ENCODE results near the gene AGRN.
"Not testable (repeated sequence)": the region's sequence is repeated elsewhere in the genome, so short reads cannot be mapped to it uniquely, and the experiment has no call there.

Gene AGRN

DNA sequence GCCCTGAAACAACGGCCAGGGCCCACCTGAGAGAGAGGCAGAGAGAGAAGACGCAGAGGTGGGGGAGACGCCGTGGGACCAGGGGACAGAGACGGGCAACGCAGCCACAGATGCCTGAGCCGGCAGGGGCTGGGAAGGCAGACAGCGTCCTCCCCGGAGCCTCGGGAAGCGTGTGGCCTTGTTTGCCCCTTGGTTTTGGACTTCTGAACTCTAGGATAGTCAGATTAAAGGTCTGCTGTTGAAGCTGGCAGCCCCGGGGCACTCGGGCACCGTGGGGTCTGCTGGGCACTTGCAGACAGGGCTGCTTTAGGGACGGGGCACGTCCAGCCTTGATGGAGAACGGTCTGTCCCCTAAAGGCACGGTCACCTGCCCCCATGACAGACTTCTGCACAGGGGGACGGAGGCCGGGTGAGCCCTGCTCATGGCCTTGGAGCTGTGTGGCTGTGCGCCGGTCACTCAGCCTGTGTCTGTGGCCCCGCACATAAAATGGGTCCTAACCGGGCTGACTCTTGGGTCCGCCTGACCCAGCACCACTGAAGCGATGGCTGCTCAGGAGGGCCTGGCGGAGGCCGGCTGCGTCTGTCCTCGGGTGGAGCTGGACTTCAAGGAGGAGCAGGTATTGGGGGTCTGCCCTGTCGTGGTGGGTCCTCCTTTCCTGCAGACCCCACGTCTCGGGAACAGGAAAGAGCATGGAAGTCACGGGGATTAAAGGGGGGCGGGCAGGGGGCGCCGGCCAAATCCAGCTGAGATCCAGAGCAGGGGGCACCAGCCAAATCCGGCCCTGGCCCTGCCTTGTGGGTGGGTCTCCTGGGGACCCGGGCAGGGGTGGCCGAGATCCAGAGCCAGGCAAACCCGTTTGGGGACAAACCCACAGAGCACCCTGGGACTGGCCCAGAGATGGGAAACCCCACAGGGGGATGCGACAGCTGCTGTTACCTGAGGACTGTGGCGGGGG lies 63.8 kb downstream of the AGRN start:
- no peak for DNase-seq

- no peak for DNase-seq
Observed at GRCh38 chr1:1084372-1085170, 64.7 kb downstream of the AGRN start.

- DNase-seq, result no peak
Observed at GRCh38 chr1:1085171-1085841, 65.4 kb downstream of the AGRN start.

DNA sequence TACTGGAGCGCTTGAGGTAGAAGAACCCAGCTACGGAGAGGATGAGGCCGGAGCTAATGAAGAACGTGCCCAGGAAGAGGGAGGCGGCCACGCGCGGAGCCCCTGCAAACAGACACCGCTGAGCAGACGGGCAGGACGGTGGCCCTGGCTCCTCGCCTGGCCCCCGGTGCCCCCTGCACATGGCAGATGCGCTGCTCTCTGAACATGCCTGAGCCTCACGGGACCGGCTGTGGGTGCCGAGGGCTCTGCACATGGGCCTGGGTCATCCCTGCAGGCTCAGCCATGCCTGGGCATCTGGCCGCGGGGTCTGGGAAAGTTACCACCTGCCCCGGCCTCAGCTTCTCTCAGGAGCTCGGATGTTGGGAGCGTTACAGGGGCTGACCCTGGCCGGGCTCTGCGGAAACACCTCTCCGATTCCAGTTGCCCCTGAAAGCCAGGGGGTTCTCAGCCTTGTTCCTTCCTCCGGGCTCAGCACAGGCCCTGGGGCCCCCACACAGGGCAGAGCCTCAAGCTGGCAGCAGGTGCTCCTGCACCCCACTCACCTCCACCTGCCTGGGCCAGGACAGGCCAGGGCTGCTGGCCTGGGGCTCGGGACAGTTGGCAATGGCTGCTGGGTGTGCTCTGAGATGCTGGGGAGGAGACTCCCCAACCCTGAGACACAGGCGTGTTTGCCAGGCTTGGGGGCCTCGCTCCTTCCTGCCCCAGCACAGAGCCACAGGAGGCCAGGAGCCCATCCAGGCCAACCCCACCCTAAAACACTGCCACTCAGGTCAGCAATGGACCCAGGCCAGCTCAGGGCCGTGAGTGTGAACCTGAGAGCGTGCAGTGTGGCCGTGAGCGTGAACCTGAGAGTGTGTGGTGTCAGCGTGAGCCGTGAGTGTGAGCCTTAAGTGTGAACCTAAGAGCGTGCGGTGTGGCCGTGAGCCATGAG lies 66.3 kb downstream of the AGRN start:
- no peak for DNase-seq

- DNase-seq, result no peak
Observed at GRCh38 chr1:1086911-1087341, 67.0 kb downstream of the AGRN start.

DNA sequence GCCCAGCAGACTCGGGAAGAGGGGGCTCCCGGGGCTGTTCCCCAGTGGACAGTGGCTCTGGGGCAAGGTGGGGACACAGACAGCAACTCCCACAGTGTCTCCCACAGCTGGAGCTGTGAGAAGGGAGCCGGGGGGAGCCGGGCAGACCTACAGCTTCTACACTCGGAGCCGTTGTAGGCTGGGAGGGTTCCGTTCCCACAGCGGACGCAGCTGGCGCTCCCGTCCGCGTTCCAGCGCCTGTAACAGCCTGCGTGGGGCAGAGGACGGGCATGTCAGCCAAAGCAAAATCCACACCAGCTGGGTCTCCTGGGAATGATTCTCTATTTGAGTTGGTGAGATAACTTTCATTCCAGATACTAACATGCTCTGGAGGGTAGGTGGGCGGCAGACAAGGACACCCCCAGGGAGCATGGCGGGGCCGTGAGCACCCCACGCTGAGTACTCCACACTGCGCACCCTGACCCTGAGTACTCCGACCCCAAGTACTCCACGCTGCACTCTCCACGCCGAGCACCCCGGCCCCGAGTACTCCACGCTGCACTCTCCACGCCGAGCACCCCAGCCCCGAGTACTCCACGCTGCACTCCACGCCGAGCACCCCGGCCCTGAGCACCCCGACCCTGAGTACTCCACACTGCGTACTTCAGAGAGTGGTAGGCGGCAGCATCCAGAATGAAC lies 67.6 kb downstream of the AGRN start:
- no peak for DNase-seq

DNA sequence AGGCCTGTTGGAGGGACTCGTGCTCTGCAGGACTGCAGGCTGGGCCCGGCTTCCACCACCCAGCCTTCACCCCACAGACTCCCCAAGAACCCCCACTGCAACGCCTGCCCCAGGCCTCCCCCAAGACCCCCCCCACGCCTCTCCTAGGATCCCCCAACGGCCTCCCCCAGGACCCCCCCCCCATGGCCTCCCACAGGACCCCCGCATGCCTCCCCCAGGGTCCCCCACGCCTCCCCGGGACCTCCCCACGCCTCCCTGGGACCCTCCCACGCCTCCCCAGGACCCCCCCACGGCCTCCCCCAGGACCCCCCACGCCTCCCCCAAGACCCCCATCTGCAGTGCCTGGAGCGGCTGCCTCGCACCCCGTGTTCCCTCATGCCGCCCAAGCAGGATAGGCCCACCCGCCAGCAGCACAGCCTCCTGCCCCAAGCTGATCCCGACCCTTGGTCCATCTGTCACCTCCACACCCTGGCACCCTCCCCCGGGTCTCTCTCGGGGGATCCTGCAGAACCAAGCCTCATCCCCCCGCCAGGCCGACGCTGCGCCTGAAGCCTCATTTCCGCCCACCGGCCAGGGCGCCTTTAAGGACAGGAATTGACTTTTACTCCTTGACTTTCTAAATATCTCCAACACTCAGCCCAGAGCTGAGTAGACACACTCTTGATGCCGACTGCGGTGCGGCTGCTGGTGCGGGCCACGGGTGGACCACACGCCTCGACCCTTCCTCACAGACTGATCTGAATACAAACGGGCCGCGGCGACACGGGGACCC lies 68.3 kb downstream of the AGRN start:
- no peak for DNase-seq

GRCh38 chr1:1088801-1089680 lies 69.1 kb downstream of the AGRN start:
- DNase-seq, result no peak

GRCh38 chr1:1089731-1090423 lies 70.0 kb downstream of the AGRN start:
- no peak for DNase-seq

GRCh38 chr1:1090424-1091343 lies 70.8 kb downstream of the AGRN start:
- no peak for DNase-seq

DNA sequence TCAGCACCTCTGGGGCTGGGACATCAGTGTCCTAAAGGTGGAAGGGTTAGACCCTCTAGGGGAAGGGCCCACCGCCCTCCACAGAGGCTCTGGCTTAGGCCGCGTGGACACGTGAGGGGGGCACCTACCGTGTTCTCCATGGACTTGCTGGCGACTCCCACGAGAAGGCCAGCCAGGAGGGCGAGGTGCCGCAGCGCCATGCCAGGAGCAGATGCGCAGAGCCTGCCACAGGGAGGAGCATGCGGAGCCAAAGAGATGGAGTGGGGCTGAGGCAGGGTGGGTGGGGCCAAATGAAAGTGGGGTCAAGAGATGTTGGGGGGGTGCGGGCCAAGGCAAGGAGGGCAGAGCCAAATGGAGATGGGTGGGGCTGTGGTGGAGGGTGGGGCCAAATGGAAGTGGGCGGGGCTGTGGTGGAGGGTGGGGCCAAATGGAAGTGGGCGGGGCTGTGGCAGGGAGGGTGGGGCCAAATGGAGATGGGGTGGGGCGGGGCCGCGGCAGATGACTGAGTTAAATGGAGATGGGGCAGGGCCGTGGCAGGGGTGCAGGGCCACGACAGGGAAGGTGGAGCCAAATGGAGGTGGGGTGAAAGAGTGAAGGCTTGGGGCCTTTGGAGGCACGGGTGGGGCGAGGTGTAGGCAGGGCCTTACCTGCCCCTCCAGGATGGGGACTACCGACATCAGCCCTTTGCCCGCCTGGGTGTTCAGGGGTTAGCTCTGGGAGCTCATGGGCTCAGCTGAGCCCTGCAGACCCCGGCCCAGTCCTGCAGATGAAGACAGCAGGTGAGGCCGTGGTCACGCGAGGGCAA lies 71.6 kb downstream of the AGRN start:
- DNase-seq, result no peak

- no peak for DNase-seq
Observed at GRCh38 chr1:1092149-1092855, 72.4 kb downstream of the AGRN start.

DNA sequence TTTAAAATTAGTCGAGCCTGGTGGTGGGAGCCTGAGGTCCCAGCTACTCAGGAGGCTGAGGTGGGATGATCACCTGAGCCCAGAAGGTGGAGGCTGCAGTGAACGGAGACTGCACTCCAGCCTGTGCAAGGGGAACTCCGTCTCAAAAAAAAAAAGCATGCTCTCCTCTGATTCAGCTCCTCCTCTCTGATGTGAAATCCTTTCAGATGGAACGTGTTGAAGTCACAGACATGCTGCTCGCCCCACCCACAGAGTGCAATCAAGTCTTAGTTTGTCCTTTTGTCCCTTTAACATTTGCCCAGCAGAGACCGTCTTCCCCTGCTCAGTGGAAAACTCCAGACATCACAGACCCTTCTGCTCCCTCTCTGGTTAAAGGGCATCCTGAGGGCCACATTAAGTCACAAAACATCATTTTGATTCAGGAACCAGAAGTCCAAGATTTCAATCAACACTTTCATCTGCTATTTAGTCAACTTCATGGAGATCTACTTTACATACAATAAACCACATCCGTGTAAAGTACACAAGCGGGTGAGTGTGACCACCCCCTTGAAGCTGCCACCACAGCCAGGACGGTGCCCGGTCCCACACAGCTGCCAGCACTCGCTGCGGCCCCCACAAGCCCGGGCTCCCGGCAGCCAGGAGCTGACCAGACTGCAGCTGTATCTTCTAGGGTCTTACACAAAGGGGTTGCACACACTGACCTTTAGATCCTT lies 73.1 kb downstream of the AGRN start:
- DNase-seq, result no peak

DNA sequence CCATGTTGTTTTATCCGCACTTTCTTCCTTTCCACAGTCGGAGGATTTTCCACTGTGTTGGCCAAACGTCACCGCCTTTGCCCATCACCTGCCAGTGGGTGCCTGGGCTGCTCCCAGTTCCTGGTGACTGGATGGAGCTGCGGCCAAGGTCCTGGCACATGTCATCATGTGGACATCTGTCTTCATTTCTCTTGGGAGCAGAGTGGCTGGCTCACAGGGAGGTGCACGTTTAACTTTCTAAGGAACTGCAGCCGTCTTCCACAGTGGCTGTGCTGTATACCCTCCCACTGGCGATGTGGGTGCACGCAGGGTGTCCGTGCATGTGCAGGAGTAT lies 73.7 kb downstream of the AGRN start:
- no peak for DNase-seq

GRCh38 chr1:1094981-1095380 lies 75.1 kb downstream of the AGRN start:
- DNase-seq, result no peak

GRCh38 chr1:1096136-1096535 lies 76.2 kb downstream of the AGRN start:
- not testable (repeated sequence) for DNase-seq

Measured in suppressor macrophage treated with lipopolysaccharide for 4 hours (primary cell).